WERI-Rb-1 (cell line): Measurements from ENCODE around the gene PRKX.
"Not testable (repeated sequence)": the region's sequence is repeated elsewhere in the genome, so short reads cannot be mapped to it uniquely, and the experiment has no call there.

Source experiments
- DNase-seq: peaks from one replicate; pipeline ENCODE4 v3.0.0-alpha.2; 2020
- H3K27ac ChIP-seq: fragments of 250-450 bp; sonication (Bioruptor Pico); 2 replicates; pipeline ENCODE4 v1.5.1; 2020; ENCODE audit warnings: mild to moderate bottlenecking, moderate library complexity
- H3K27me3 ChIP-seq: fragments of 250-450 bp; sonication (Bioruptor Pico); 2 replicates; pipeline ENCODE4 v1.5.1; 2021; ENCODE audit warnings: mild to moderate bottlenecking, low read depth, moderate library complexity; ENCODE audit not compliant: insufficient read depth, severe bottlenecking
- H3K36me3 ChIP-seq: fragments of 250-450 bp; sonication (Bioruptor Pico); 2 replicates; pipeline ENCODE4 v1.5.1; 2020; ENCODE audit warnings: mild to moderate bottlenecking, moderate library complexity
- H3K4me3 ChIP-seq: 2 replicates; pipeline ENCODE4 v1.5.1; 2011; ENCODE audit warnings: low read depth, mild to moderate bottlenecking, control low read depth, low read length
- H3K9me3 ChIP-seq: fragments of 250-450 bp; sonication (Bioruptor Pico); 2 replicates; pipeline ENCODE4 v1.5.1; 2021; ENCODE audit warnings: mild to moderate bottlenecking, moderate library complexity; ENCODE audit not compliant: severe bottlenecking
- TF ChIP-seq, protein P1 (sequence below): IDR thresholded peaks from 2 replicates; pipeline ENCODE4 v1.5.1; 2011; ENCODE audit warnings: low read depth, mild to moderate bottlenecking, control low read depth, inconsistent platforms, low read length

PRKX gene

DNA sequence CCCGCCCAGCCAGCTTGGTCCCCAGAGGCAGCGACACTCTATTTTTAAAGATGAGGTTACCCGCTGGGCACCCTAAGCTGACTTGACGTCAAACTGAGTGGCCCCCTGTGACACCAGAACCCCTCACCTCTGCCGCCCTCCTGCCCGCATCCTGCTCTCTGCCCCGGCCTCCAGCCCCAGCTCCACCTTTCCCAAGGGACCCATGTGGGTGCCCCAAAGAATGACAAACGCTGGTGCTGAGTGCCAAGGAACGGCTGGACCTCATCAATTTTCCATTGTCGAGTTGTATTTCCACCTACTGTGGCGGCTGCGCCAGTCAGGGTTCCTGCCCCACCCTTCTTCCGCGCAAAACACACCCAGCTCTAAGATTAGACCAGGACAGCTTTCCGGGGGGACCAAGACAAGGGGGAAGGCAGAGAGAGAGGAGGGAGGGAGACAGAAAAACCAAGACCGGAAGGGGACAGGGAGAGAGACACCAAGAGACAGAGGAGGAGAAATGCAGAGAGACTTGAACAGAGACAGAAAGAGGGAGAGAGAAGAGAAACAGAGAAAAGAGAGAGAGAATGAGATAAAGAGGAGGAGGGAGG lies 2.0 kb downstream of the PRKX start:
- no peak overlapping the region for H3K27ac ChIP-seq
- no peak for DNase-seq
- TF ChIP-seq, protein P1, sequence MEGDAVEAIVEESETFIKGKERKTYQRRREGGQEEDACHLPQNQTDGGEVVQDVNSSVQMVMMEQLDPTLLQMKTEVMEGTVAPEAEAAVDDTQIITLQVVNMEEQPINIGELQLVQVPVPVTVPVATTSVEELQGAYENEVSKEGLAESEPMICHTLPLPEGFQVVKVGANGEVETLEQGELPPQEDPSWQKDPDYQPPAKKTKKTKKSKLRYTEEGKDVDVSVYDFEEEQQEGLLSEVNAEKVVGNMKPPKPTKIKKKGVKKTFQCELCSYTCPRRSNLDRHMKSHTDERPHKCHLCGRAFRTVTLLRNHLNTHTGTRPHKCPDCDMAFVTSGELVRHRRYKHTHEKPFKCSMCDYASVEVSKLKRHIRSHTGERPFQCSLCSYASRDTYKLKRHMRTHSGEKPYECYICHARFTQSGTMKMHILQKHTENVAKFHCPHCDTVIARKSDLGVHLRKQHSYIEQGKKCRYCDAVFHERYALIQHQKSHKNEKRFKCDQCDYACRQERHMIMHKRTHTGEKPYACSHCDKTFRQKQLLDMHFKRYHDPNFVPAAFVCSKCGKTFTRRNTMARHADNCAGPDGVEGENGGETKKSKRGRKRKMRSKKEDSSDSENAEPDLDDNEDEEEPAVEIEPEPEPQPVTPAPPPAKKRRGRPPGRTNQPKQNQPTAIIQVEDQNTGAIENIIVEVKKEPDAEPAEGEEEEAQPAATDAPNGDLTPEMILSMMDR, result no peak
- no peaks in the 10 kb centered on the region for H3K27me3 ChIP-seq
- H3K36me3 ChIP-seq, result no peaks in the 10 kb centered on the region
- H3K9me3 ChIP-seq, result no peaks in the 10 kb centered on the region
- peak overlapping the region; percentile 93 for H3K4me3 ChIP-seq

DNA sequence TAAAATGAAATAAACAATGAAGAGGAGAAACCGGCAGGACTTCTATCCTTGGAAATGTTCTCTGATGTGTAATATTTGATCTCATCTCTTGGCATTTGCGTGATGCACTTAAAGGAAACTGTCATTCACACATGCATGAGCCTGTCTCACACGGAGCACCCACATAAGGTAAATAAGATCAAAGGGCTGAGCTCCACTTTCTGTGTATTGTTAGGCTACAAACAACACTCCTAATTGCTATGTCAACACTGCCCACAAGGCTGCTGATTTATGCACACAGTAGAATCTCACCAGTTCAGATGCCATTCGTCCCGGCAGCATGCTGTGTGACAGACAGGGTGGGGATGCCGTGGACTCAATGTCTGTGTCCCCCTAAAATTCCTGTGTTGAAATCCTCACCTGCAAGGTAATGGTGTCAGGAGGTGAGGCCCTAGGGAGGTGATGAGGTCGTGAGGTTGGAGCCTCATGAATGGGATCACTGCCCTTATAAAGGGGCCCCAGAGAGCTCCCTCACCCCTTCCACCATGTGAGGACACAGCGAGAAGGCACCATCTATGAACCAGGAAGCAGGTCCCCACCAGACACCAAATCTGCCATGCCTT lies 5.7 kb downstream of the PRKX start:
- H3K4me3 ChIP-seq, DNase-seq, H3K27ac ChIP-seq, H3K36me3 ChIP-seq, H3K9me3 ChIP-seq, H3K27me3 ChIP-seq: not testable (repeated sequence)

DNA sequence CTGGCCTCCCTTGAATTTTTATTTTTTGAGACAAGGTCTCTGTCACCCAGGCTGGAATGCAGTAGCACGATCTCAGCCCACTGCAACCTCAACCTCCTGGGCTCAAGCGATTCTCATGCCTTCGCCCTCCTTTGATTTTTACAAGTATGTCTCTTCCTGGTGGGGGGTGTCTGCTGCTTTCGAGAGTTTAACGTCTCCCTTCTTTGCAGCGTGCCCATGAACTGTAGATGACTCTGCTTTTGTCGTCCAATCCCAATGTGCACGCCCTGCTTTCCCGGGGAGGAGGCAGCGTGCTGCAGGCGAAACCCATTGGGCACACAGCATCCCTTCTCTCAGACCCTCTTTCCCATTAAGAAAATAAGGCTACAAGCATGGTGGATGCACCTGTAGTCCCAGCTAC lies 7.0 kb downstream of the PRKX start:
- no peak for DNase-seq
- Histone ChIP-seq H3K27ac (no peak overlapping the region), H3K36me3 (no peaks in the 10 kb centered on the region), H3K4me3 (no peak overlapping the region), H3K27me3 (no peaks in the 10 kb centered on the region), H3K9me3 (no peaks in the 10 kb centered on the region)
- TF ChIP-seq, protein P1, result no peak

DNA sequence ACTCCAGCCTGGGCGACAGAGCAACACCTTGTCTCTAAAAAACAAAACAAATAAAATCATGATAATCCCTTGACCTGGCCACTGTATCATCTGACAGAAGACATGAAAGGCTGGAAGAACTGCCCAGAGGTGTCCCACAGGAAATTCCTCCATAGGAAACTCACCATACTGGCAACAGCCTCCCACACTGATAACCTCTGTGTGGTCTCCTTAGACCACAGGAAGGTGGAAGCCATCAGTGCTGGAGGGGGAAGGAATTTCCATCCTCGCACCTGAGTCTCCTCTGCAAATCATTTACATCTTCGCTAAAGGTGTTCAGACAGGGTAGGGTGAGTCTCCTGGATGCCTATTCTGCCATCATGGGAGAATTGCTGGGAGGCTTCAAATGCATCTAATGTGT lies 10.2 kb downstream of the PRKX start:
- H3K27ac ChIP-seq, DNase-seq, H3K9me3 ChIP-seq, H3K36me3 ChIP-seq, H3K27me3 ChIP-seq, H3K4me3 ChIP-seq: not testable (repeated sequence)

DNA sequence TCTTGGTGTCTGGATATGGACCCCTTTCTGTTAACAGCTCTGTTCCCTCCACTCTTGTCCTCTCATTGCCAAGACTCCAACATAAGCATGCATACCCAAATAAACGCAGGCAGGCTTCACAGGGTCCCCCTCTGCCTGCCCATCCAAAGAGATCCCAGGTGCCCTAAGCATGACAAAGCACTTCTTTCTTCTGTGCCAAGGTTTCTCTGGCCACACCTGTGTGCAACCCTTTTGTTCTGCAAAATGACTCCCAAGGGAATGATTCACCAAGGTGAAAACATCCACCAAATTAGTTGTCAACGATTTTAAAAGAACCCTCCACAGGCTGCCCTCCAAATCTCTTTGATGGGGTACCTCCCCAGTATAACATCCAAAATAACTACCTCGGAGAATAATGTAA lies 11.4 kb downstream of the PRKX start:
- not testable (repeated sequence) for H3K4me3 ChIP-seq, DNase-seq, H3K27ac ChIP-seq, H3K27me3 ChIP-seq, H3K36me3 ChIP-seq, H3K9me3 ChIP-seq

DNA sequence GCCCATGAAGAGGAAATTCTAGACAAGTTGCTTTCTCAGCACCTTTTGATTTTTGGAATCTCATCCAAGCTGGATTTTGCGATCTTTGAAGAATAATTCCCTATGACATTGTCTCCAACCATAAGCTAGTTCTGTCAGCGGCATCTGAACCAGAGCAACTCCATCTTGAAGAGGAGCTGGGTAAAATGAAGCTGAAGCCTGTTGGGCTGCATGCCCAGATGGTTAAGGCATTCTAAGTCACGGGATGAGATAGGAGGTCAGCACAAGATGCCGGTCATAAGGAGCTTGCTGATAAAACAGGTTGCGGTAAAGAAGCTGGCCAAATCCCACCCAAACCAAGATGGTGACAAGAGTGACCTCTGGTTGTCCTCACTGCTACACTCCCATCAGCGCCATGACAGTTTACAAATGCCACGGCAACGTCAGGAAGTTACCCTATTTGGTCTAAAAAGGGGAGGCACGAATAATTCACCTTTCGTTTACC lies 12.0 kb downstream of the PRKX start:
- H3K4me3 ChIP-seq, result not testable (repeated sequence)

DNA sequence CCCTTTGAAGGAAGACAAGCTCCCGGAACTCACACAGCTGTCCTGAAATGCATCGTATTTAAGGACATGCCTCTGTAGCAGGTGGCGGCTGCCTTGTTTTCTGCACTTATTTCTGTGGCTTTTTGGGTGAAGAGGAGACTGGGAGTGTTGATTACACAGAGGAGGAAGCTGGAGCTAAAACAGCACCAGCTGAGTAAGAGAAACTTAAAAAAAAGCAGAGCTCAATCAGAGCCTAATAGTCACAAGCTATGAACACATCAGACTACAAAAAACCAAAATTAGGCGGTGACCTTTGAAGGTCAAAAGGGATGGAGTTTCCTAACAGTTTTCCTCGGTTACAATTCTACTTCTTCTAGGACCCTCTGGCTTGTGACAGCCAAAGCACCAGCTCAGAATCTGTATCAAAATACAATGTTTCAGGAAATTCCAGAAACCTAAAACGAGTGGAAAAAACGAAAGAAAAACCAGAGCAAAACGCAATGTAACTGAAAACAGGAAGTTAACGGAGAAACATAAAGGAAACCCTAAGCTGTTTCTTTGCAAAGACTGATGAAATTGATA lies 13.5 kb downstream of the PRKX start:
- H3K9me3 ChIP-seq, result no peaks in the 10 kb centered on the region
- H3K4me3 ChIP-seq, result no peak overlapping the region
- TF ChIP-seq, protein P1, result no peak
- H3K27ac ChIP-seq, result no peak overlapping the region
- H3K27me3 ChIP-seq, result no peaks in the 10 kb centered on the region
- no peaks in the 10 kb centered on the region for H3K36me3 ChIP-seq
- no peak for DNase-seq

More for the DNA sequence above, 12.0 kb downstream of the PRKX start:
- not testable (repeated sequence) for H3K27me3 ChIP-seq, H3K27ac ChIP-seq, H3K36me3 ChIP-seq, DNase-seq, H3K9me3 ChIP-seq
